Astrocyte (in vitro differentiated cells and primary cell): Measurements from ENCODE around the gene KRTAP10-8. TPM values are rescaled to one million over a fixed set of nuclear protein-coding genes. Genes with fewer than 3 reads are reported as not detected.
"Not testable (repeated sequence)": the region's sequence is repeated elsewhere in the genome, so short reads cannot be mapped to it uniquely, and the experiment has no call there.

Experiments
- DNase-seq: peaks from one replicate; pipeline ENCODE4 v3.0.0-alpha.2; 2010; ENCODE audit warnings: low read depth
- FAIRE-seq: peaks from 2 replicates; lab custom pipeline; 2011; peaks lifted over from hg19 to GRCh38; lab: Jason Lieb, UNC
- H2AFZ ChIP-seq: 2 replicates; pipeline ENCODE4 v1.6.0; 2012; ENCODE audit warnings: low read depth, low read length, inconsistent platforms
- H3K27ac ChIP-seq: 2 replicates; pipeline ENCODE4 v1.5.1; 2011; ENCODE audit warnings: low read depth, low read length, inconsistent platforms
- H3K27me3 ChIP-seq: 2 replicates; pipeline ENCODE4 v1.6.0; 2011; ENCODE audit warnings: low read length, inconsistent platforms; ENCODE audit not compliant: insufficient read depth
- H3K36me3 ChIP-seq: 2 replicates; pipeline ENCODE4 v1.5.1; 2011; ENCODE audit warnings: low read length, inconsistent platforms; ENCODE audit not compliant: insufficient read depth
- H3K4me1 ChIP-seq: 2 replicates; pipeline ENCODE4 v1.5.1; 2011; ENCODE audit warnings: low read length, inconsistent platforms; ENCODE audit not compliant: insufficient read depth
- H3K4me2 ChIP-seq: 2 replicates; pipeline ENCODE4 v1.6.0; 2012; ENCODE audit warnings: low read length, inconsistent platforms
- H3K4me3 ChIP-seq: 2 replicates; pipeline ENCODE4 v1.5.1; 2011; ENCODE audit warnings: low read depth, mild to moderate bottlenecking, low read length, inconsistent platforms; ENCODE audit not compliant: insufficient read depth
- H3K79me2 ChIP-seq: 2 replicates; pipeline ENCODE4 v1.6.0; 2012; ENCODE audit warnings: mild to moderate bottlenecking, low read length, inconsistent platforms; ENCODE audit not compliant: insufficient read depth
- H3K9ac ChIP-seq: 2 replicates; pipeline ENCODE4 v1.6.0; 2012; ENCODE audit warnings: mild to moderate bottlenecking, low read length, inconsistent platforms
- H3K9me3 ChIP-seq: 2 replicates; pipeline ENCODE4 v1.5.1; 2012; ENCODE audit warnings: low read depth, mild to moderate bottlenecking, low read length, inconsistent platforms; ENCODE audit not compliant: insufficient read depth
- H4K20me1 ChIP-seq: 2 replicates; pipeline ENCODE4 v1.6.0; 2012; ENCODE audit warnings: low read length, inconsistent platforms; ENCODE audit not compliant: insufficient read depth
- H3K27ac Mint-ChIP-seq: one replicate; pipeline ENCODE4 v1.8.0; 2021; ENCODE audit warnings: mild to moderate bottlenecking, mixed read lengths; ENCODE audit not compliant: unreplicated experiment
- H3K27me3 Mint-ChIP-seq: one replicate; pipeline ENCODE4 v1.8.0; 2021; ENCODE audit warnings: low read depth, mixed read lengths; ENCODE audit not compliant: unreplicated experiment
- H3K36me3 Mint-ChIP-seq: one replicate; pipeline ENCODE4 v1.8.0; 2021; ENCODE audit warnings: low read depth, mixed read lengths; ENCODE audit not compliant: unreplicated experiment
- H3K4me1 Mint-ChIP-seq: one replicate; pipeline ENCODE4 v1.8.0; 2021; ENCODE audit warnings: low read depth, mixed read lengths; ENCODE audit not compliant: unreplicated experiment
- H3K4me3 Mint-ChIP-seq: one replicate; pipeline ENCODE4 v1.8.0; 2021; ENCODE audit warnings: mild to moderate bottlenecking, moderate library complexity, mixed read lengths; ENCODE audit not compliant: unreplicated experiment
- H3K9me3 Mint-ChIP-seq: one replicate; pipeline ENCODE4 v1.8.0; 2021; ENCODE audit warnings: mild to moderate bottlenecking, mixed read lengths; ENCODE audit not compliant: unreplicated experiment
- EZH2 ChIP-seq: IDR thresholded peaks from 2 replicates; pipeline ENCODE4 v1.6.1; 2012; ENCODE audit warnings: mild to moderate bottlenecking, low read length, inconsistent platforms; ENCODE audit not compliant: insufficient read depth
- total RNA-seq: library from RNA; stranded (reverse); gene quantifications from 2 replicates; pipeline ENCODE4 v1.2.1, GENCODE V29; 2021
- TF ChIP-seq, protein P1 (sequence below): IDR thresholded peaks from 2 replicates; pipeline ENCODE4 v1.5.1; 2011; ENCODE audit warnings: low read depth, mild to moderate bottlenecking, inconsistent platforms, low read length, moderate library complexity; ENCODE audit not compliant: insufficient read depth

The KRTAP10-8 gene
- total RNA-seq, 1 donor from 2014 or later, result not detected

DNA sequence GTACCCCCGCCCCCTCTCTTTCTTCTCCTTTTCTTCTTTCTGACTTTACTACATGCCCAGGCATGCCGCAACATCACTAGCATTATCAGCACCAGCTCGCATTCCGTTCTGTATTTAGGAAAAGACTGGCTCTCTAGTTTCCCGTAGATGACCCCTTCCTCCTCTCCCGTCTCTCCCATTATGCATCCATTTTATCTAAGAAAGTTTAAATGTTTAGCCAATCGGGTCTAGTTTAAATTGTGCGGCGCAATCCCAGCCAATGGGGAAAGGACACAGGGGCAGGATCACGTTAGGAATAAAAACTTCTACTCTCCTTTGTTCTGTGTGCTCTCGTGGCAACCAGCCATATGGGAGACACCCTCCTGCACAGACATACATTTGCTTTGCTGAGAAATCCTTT, 13.8 kb upstream of the KRTAP10-8 start:
- Histone ChIP-seq H3K4me1 (no peaks in the 10 kb centered on the region), H3K27me3 (no peaks in the 10 kb centered on the region), H3K9ac (no peak overlapping the region), H3K36me3 (no peaks in the 10 kb centered on the region), H3K27ac (no peak overlapping the region), H2AFZ (no peak overlapping the region), H3K9me3 (peaks cover 7% of the 10 kb centered on the region), H3K79me2 (no peaks in the 10 kb centered on the region), H3K4me2 (no peak overlapping the region), H4K20me1 (no peaks in the 10 kb centered on the region), H3K4me3 (no peak overlapping the region)
- Mint-ChIP-seq H3K36me3 (peaks cover 3% of the 10 kb centered on the region), H3K4me3 (no peak overlapping the region), H3K9me3 (peaks cover 18% of the 10 kb centered on the region), H3K27me3 (peaks cover 30% of the 10 kb centered on the region), H3K27ac (no peak overlapping the region), H3K4me1 (peaks cover 2% of the 10 kb centered on the region)
- TF ChIP-seq, protein P1, sequence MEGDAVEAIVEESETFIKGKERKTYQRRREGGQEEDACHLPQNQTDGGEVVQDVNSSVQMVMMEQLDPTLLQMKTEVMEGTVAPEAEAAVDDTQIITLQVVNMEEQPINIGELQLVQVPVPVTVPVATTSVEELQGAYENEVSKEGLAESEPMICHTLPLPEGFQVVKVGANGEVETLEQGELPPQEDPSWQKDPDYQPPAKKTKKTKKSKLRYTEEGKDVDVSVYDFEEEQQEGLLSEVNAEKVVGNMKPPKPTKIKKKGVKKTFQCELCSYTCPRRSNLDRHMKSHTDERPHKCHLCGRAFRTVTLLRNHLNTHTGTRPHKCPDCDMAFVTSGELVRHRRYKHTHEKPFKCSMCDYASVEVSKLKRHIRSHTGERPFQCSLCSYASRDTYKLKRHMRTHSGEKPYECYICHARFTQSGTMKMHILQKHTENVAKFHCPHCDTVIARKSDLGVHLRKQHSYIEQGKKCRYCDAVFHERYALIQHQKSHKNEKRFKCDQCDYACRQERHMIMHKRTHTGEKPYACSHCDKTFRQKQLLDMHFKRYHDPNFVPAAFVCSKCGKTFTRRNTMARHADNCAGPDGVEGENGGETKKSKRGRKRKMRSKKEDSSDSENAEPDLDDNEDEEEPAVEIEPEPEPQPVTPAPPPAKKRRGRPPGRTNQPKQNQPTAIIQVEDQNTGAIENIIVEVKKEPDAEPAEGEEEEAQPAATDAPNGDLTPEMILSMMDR, result no peak
- no peak for TF ChIP-seq EZH2
- FAIRE-seq (no peak), DNase-seq (no peak)

DNA sequence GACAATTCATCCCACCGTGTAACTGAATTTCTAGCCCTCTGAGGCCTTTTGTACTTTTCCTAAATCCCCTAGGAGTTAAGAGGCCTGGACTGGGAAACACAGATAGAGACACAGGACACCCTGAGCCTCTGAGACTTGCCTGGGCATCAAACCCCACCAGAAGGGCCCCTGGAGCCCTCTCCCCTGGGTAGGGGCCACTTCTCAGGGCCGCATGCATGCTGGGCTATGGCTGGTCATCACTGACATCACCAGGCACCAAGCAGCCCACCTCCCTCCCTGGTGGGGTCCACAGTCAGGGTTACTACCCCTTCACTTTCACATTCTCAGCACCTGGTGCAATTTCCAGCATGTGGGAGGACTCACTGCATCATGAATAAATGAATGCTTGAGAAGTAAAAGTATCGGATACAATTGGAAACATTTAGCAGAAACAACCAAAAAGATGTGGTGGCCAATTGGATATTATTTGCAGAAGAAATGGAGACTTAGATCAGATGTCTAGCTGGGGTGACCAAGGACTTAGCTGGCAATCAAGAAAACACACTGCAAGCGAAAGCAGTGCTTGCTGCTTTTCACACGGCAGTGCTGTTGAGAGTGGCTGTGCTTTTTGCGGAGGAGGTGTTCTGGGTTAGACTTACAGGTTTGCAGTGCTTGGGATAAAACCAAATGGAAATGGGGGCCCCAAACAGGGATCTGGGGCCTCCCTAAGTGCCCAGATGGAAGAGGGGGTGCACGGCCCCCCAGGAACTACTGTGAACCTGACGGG, 12.4 kb upstream of the KRTAP10-8 start:
- no peaks in the 10 kb centered on the region for H4K20me1 ChIP-seq
- Mint-ChIP-seq H3K36me3 (peaks cover 3% of the 10 kb centered on the region), H3K4me1 (no peaks in the 10 kb centered on the region), H3K27ac (no peak overlapping the region), H3K27me3 (peaks cover 31% of the 10 kb centered on the region), H3K4me3 (no peak overlapping the region), H3K9me3 (peaks cover 16% of the 10 kb centered on the region)
- FAIRE-seq (no peak), DNase-seq (no peak)
- no peaks in the 10 kb centered on the region for H3K4me1 ChIP-seq
- TF ChIP-seq EZH2, result no peak
- TF ChIP-seq, protein P1, result no peak
- no peaks in the 10 kb centered on the region for H3K27me3 ChIP-seq
- peaks cover 9% of the 10 kb centered on the region for H3K9me3 ChIP-seq
- H2AFZ ChIP-seq, result no peak overlapping the region
- H3K27ac ChIP-seq, result no peak overlapping the region
- no peaks in the 10 kb centered on the region for H3K36me3 ChIP-seq
- H3K4me3 ChIP-seq, result no peak overlapping the region
- no peak overlapping the region for H3K4me2 ChIP-seq
- H3K79me2 ChIP-seq, result no peaks in the 10 kb centered on the region
- no peak overlapping the region for H3K9ac ChIP-seq

DNA sequence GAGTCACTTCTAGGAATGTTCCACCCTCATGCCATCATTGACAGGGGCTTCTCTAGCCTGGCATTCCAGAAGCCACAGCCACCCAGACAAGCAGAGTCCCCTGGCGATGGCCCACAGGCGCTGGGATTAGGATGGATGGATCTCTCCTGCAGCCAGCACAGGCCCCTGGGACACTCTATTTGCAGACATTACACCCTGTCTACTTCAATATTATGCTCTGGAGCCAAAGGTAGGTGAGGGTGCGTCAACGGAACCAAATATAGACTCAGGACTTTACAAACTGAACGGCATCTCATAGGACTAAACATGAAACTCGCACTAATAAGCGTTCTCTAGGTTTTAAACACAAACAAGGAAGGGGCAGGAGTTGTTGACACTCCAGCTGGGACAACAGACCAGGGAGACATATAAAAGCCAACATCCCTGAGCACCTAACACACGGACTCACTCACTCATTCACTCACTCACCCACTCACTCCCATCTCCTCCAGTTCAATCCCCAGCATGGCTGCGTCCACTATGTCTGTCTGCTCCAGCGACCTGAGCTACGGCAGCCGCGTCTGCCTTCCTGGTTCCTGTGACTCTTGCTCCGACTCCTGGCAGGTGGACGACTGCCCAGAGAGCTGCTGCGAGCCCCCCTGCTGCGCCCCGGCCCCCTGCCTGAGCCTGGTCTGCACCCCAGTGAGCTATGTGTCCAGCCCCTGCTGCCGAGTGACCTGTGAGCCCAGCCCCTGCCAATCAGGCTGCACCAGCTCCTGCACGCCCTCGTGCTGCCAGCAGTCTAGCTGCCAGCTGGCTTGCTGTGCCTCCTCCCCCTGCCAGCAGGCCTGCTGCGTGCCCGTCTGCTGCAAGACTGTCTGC, 11.5 kb upstream of the KRTAP10-8 start, which contains the start of gene KRTAP10-7:
TSS of gene KRTAP10-7 (plus strand) at position 480 of the 861 bp plus-strand sequence. CDS start at position 505, 25 bp downstream.
- not testable (repeated sequence) for H3K36me3 Mint-ChIP-seq

DNA sequence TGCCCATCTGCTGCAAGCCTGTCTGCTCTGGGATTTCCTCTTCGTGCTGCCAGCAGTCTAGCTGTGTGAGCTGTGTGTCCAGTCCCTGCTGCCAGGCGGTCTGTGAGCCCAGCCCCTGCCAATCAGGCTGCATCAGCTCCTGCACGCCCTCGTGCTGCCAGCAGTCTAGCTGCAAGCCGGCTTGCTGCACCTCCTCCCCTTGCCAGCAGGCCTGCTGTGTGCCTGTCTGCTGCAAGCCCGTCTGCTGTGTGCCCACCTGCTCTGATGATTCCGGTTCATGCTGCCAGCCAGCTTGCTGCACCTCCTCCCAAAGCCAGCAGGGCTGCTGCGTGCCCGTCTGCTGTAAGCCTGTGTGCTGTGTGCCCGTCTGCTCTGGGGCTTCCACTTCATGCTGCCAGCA, 10.8 kb upstream of the KRTAP10-8 start:
- not testable (repeated sequence) for H3K27ac ChIP-seq, H3K9me3 ChIP-seq, H3K9ac ChIP-seq, H2AFZ ChIP-seq, H3K27ac Mint-ChIP-seq, FAIRE-seq, H3K27me3 ChIP-seq, H3K4me3 Mint-ChIP-seq, H3K79me2 ChIP-seq, H4K20me1 ChIP-seq, H3K36me3 ChIP-seq, H3K4me3 ChIP-seq, H3K4me2 ChIP-seq, H3K4me1 ChIP-seq, DNase-seq, H3K36me3 Mint-ChIP-seq, H3K4me1 Mint-ChIP-seq
- H3K9me3 Mint-ChIP-seq, result peaks cover 20% of the 10 kb centered on the region
- peaks cover 33% of the 10 kb centered on the region for H3K27me3 Mint-ChIP-seq

More for the DNA sequence above, 11.5 kb upstream of the KRTAP10-8 start, which contains the start of gene KRTAP10-7:
- H3K36me3 ChIP-seq, H3K4me2 ChIP-seq, H3K9me3 ChIP-seq, FAIRE-seq, H3K4me3 ChIP-seq, H3K27ac Mint-ChIP-seq, H3K4me1 ChIP-seq, H3K27ac ChIP-seq, H3K27me3 ChIP-seq, H3K4me3 Mint-ChIP-seq, DNase-seq, H2AFZ ChIP-seq, H3K79me2 ChIP-seq, H3K9ac ChIP-seq, H4K20me1 ChIP-seq, H3K4me1 Mint-ChIP-seq: not testable (repeated sequence)
- Mint-ChIP-seq H3K27me3 (peaks cover 33% of the 10 kb centered on the region), H3K9me3 (peaks cover 20% of the 10 kb centered on the region)
